H1 (cell line): ENCODE results near the gene NRP2. TPM values are rescaled to one million over a fixed set of nuclear protein-coding genes. Genes with fewer than 3 reads are reported as not detected.

Experiments
- CTCF ChIA-PET: fragments of 300-600 bp; sonication (Branson Sonifier 250); formaldehyde crosslinking; loops from one replicate; lab custom pipeline; 2021; ENCODE audit not compliant: partially characterized antibody; lab: Charles Lee
- POLR2A ChIA-PET: fragments of 300-600 bp; sonication (Branson Sonifier 250); formaldehyde crosslinking; loops from one replicate; lab custom pipeline; 2021; ENCODE audit warnings: inconsistent platforms; ENCODE audit not compliant: partially characterized antibody; lab: Charles Lee
- DNase-seq, 2 experiments: peaks; one replicate each; pipeline versions ENCODE4 v3.0.0 to v3.0.0-alpha.2; 2010 to 2022; ENCODE audit warnings: low spot score in 2 of 2, low read depth in 1 of 2, mixed read lengths in 1 of 2
- FAIRE-seq: peaks from 2 replicates; lab custom pipeline; 2011; peaks lifted over from hg19 to GRCh38; lab: Jason Lieb, UNC
- H2AFZ ChIP-seq: 2 replicates; pipeline ENCODE4 v1.8.1; 2012; ENCODE audit warnings: low read length, inconsistent platforms
- H2AK5ac ChIP-seq: 2 replicates; pipeline ENCODE4 v1.6.1; 2013; ENCODE audit warnings: low read depth, low read length
- H2BK120ac ChIP-seq: replicated peaks from 2 replicates; pipeline ENCODE3; 2013; ENCODE audit warnings: low read depth, low read length, inconsistent platforms
- H2BK12ac ChIP-seq: 2 replicates; pipeline ENCODE4 v1.6.1; 2013; ENCODE audit warnings: low read depth, low read length
- H2BK15ac ChIP-seq: 2 replicates; pipeline ENCODE4 v1.6.1; 2013; ENCODE audit warnings: low read length
- H2BK20ac ChIP-seq: 2 replicates; pipeline ENCODE4 v1.6.1; 2013; ENCODE audit warnings: low read length
- H2BK5ac ChIP-seq: 2 replicates; pipeline ENCODE4 v1.6.1; 2013; ENCODE audit warnings: low read depth, low read length
- H3K14ac ChIP-seq: 2 replicates; pipeline ENCODE4 v1.6.1; 2013; ENCODE audit warnings: inconsistent platforms; ENCODE audit not compliant: insufficient read length
- H3K18ac ChIP-seq: 2 replicates; pipeline ENCODE4 v1.6.1; 2013; ENCODE audit warnings: low read length; ENCODE audit errors: extremely low read depth
- H3K23ac ChIP-seq: 2 replicates; pipeline ENCODE4 v1.6.1; 2013; ENCODE audit warnings: inconsistent platforms; ENCODE audit not compliant: insufficient read length
- H3K23me2 ChIP-seq: 2 replicates; pipeline ENCODE4 v1.6.1; 2013; ENCODE audit warnings: low read depth, low read length
- H3K27ac ChIP-seq: 2 replicates; pipeline ENCODE4 v1.6.1; 2011; ENCODE audit warnings: low read depth, low read length, inconsistent platforms
- H3K27me3 ChIP-seq, 4 experiments: replicated peaks in 1 of 4; 1 replicate in 1 of 4; 2 replicates in 3 of 4; pipeline versions ENCODE4 v1.6.1 to v1.8.1; 2011 to 2013; ENCODE audit warnings: low read length in 3 of 4, mild to moderate bottlenecking in 3 of 4, inconsistent platforms in 2 of 4, mixed read lengths in 2 of 4, moderate library complexity in 1 of 4; ENCODE audit not compliant: control insufficient read depth in 3 of 4, insufficient read depth in 3 of 4; ENCODE audit errors: extremely low read depth in 1 of 4
- H3K36me3 ChIP-seq, 4 experiments: 2 replicates each; pipeline versions ENCODE4 v1.6.1 to v1.8.1; 2011 to 2013; ENCODE audit warnings: mild to moderate bottlenecking in 4 of 4, low read length in 3 of 4, moderate library complexity in 2 of 4, control low read depth in 1 of 4, inconsistent platforms in 1 of 4; ENCODE audit not compliant: insufficient read depth in 4 of 4, control insufficient read depth in 2 of 4
- H3K4ac ChIP-seq: replicated peaks from 2 replicates; pipeline ENCODE3; 2013; ENCODE audit warnings: low read length, low read depth, mixed read lengths, inconsistent platforms; ENCODE audit not compliant: insufficient read length
- H3K4me1 ChIP-seq, 4 experiments: replicated peaks in 1 of 4; 1 replicate in 1 of 4; 2 replicates in 3 of 4; pipeline versions ENCODE4 v1.6.1 to v1.8.1; 2011 to 2013; ENCODE audit warnings: low read length in 3 of 4, inconsistent platforms in 2 of 4, mixed read lengths in 1 of 4; ENCODE audit not compliant: insufficient read depth in 4 of 4, control insufficient read depth in 3 of 4
- H3K4me2 ChIP-seq, 2 experiments: 2 replicates each; pipeline versions ENCODE4 v1.6.1 to v1.8.1; 2011 to 2013; ENCODE audit warnings: low read depth in 2 of 2, low read length in 2 of 2, control low read depth in 1 of 2, inconsistent platforms in 1 of 2, mild to moderate bottlenecking in 1 of 2; ENCODE audit not compliant: insufficient read depth in 1 of 2
- H3K4me3 ChIP-seq, 4 experiments: fragments of 200-600, 300-600 bp in 1 of 4; sonication (generic), shearing (Covaris generic), sonication (Bioruptor Twin) in 1 of 4; 2 replicates each; pipeline versions ENCODE4 v1.5.1 to v1.8.1; 2011 to 2016; ENCODE audit warnings: low read length in 4 of 4, low read depth in 3 of 4, control low read depth in 2 of 4, inconsistent platforms in 2 of 4, mild to moderate bottlenecking in 2 of 4, mixed read lengths in 1 of 4, moderate library complexity in 1 of 4; ENCODE audit not compliant: insufficient read depth in 2 of 4; ENCODE audit errors: extremely low read depth in 1 of 4
- H3K56ac ChIP-seq: replicated peaks from 2 replicates; pipeline ENCODE3; 2013; ENCODE audit warnings: low read depth, mild to moderate bottlenecking, mixed read lengths, low read length, inconsistent platforms; ENCODE audit not compliant: insufficient read length
- H3K79me1 ChIP-seq: 2 replicates; pipeline ENCODE4 v1.6.1; 2013; ENCODE audit warnings: low read depth, low read length, control low read depth
- H3K79me2 ChIP-seq, 2 experiments: 2 replicates each; pipeline versions ENCODE4 v1.6.1 to v1.8.1; 2012 to 2013; ENCODE audit warnings: low read length in 2 of 2, mild to moderate bottlenecking in 2 of 2, inconsistent platforms in 1 of 2; ENCODE audit not compliant: insufficient read depth in 2 of 2, control insufficient read depth in 1 of 2
- H3K9ac ChIP-seq, 4 experiments: replicated peaks in 1 of 4; 1 replicate in 1 of 4; 2 replicates in 3 of 4; pipeline versions ENCODE4 v1.6.1 to v1.8.1; 2011 to 2013; ENCODE audit warnings: low read depth in 3 of 4, low read length in 3 of 4, control low read depth in 2 of 4, mild to moderate bottlenecking in 2 of 4, moderate library complexity in 2 of 4, inconsistent platforms in 1 of 4; ENCODE audit errors: extremely low read depth in 1 of 4
- H3K9me3 ChIP-seq, 2 experiments: 2 replicates each; pipeline versions ENCODE4 v1.6.1 to v1.8.1; 2012 to 2013; ENCODE audit warnings: mild to moderate bottlenecking in 2 of 2, moderate library complexity in 2 of 2, control low read depth in 1 of 2, inconsistent platforms in 1 of 2, low read depth in 1 of 2, low read length in 1 of 2, mixed read lengths in 1 of 2; ENCODE audit not compliant: insufficient read depth in 2 of 2
- H4K20me1 ChIP-seq, 2 experiments: replicated peaks in 1 of 2; 2 replicates each; pipeline versions ENCODE3 to v1.8.1; 2011 to 2013; ENCODE audit warnings: inconsistent platforms in 2 of 2, low read length in 2 of 2, mild to moderate bottlenecking in 1 of 2; ENCODE audit not compliant: insufficient read depth in 2 of 2, control insufficient read depth in 1 of 2
- H4K5ac ChIP-seq: 2 replicates; pipeline ENCODE4 v1.6.1; 2013; ENCODE audit warnings: low read length, low read depth, mixed read lengths, inconsistent platforms; ENCODE audit not compliant: insufficient read length
- H4K8ac ChIP-seq: 2 replicates; pipeline ENCODE4 v1.8.0; 2013; ENCODE audit warnings: mild to moderate bottlenecking, moderate library complexity, low read length, inconsistent platforms; ENCODE audit not compliant: insufficient read depth; ENCODE audit errors: extremely low read depth
- H4K91ac ChIP-seq: replicated peaks from 2 replicates; pipeline ENCODE3; 2013; ENCODE audit warnings: low read length, mixed read lengths, inconsistent platforms; ENCODE audit not compliant: insufficient read length
- RFX5 ChIP-seq: IDR thresholded peaks from 2 replicates; pipeline ENCODE4 v1.6.1; 2011; ENCODE audit warnings: low read depth, low read length, improper control_type of control experiment, borderline replicate concordance
- SP4 ChIP-seq: IDR thresholded peaks from 2 replicates; pipeline ENCODE4 v1.6.1; 2012; ENCODE audit warnings: low read length, inconsistent platforms
- WGBS, 2 experiments: shearing (Covaris generic) in 1 of 2; methylation state at CpG; one replicate each; pipeline versions ENCODE4 v1.1.6 to v1.1.7; 2013 to 2015; ENCODE audit warnings: low lambda C conversion rate in 2 of 2, mixed read lengths in 2 of 2, inconsistent platforms in 1 of 2, low coverage in 1 of 2, missing lambda C conversion rate in 1 of 2; ENCODE audit not compliant: insufficient replicate concordance in 2 of 2, insufficient coverage in 1 of 2, insufficient read length in 1 of 2; ENCODE audit errors: extremely low coverage in 1 of 2, missing lambda C conversion rate in 1 of 2; 5-methylcytosine and 5-hydroxymethylcytosine counted together
- polyA plus RNA-seq, 7 experiments: library from polyadenylated mRNA; depleted of rRNA in 3 of 7; stranded (reverse) in 5 of 7; unstranded in 2 of 7; fragments of >200 nt in 5 of 7; fragments of 200-250 nt in 2 of 7; gene quantifications; 1 replicate in 5 of 7; 2 replicates in 1 of 7; 4 replicates in 1 of 7; pipeline versions ENCODE4 v1.2.1 to v1.2.3, GENCODE V29; 2011 to 2013; ENCODE audit warnings: missing spikeins in 2 of 7, mixed read lengths in 2 of 7
- total RNA-seq: library from RNA; stranded (reverse); fragmentation: NEBNext Ultra II Directional; extraction: Animal tissue kit (Norgen Biotek cat#: 25700); gene quantifications from 2 replicates; pipeline ENCODE4 v1.2.1, GENCODE V29; 2021

NRP2 gene
- total and polyA plus RNA-seq, 2 of the 8 experiments (the other 6 are each of a cell fraction or from before 2014, with no cell fraction given) = 32.0 to 37.8 TPM

DNA sequence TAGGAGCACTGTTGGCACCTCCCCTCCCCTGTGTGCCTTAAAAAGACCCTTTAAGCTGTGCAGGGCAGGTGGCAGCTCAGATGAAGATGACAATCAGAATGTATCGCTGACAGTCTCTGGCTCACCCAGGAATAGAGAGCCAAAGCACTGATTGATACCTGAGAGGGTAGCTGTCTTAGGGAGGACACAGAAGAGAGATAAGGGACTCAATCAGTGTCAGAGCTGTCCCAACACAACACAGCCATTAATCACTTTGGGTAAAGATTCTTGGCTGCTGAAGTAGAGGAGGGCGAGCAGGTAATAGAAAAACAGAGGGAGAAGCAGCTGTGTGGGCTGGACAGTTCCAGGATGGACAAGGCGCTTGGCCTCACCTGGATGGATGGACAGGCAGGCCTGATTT, 124.9 kb downstream of the NRP2 start:
- H3K9me3 ChIP-seq = no peaks in the 10 kb centered on the region
- H3K27me3 ChIP-seq = no peaks in the 10 kb centered on the region
- H2BK15ac ChIP-seq = no peak overlapping the region
- H3K27ac ChIP-seq = no peak overlapping the region
- H4K8ac ChIP-seq = no peak overlapping the region
- H3K79me1 ChIP-seq = no peaks in the 10 kb centered on the region
- DNase-seq (no peak), FAIRE-seq (no peak)
- H2AFZ ChIP-seq = no peak overlapping the region
- H3K9ac ChIP-seq = no peak overlapping the region
- H3K36me3 ChIP-seq = no peaks in the 10 kb centered on the region; a peak in 1 of 8 replicates
- no peak overlapping the region for H3K14ac ChIP-seq
- ChIA-PET CTCF (interaction anchor here (0.6 to 6.4 kb wide), 6 partner anchors 9 to 285 kb away, joined by 3 to 38 read pairs (median 4); no protein-coding TSS in a partner anchor), POLR2A (no interaction called here)
- H2BK20ac ChIP-seq = no peak overlapping the region
- no peak overlapping the region for H4K5ac ChIP-seq
- H3K79me2 ChIP-seq = no peaks in the 10 kb centered on the region
- no peak overlapping the region for H3K23ac ChIP-seq
- no peak overlapping the region for H2BK12ac ChIP-seq
- 98% methylated on average over 3 of the region's 3 CpGs; no CpG with 5 or more reads in 1 of the 2 experiments for WGBS, 2 experiments
- no peak overlapping the region for H3K18ac ChIP-seq
- no peak overlapping the region for H2BK120ac ChIP-seq
- H3K56ac ChIP-seq = no peak overlapping the region
- H4K91ac ChIP-seq = no peak overlapping the region
- no peaks in the 10 kb centered on the region for H3K23me2 ChIP-seq
- no peak overlapping the region for H3K4me2 ChIP-seq
- H2BK5ac ChIP-seq = no peak overlapping the region
- no peak overlapping the region for H3K4me3 ChIP-seq
- H2AK5ac ChIP-seq = no peak overlapping the region
- H4K20me1 ChIP-seq = no peaks in the 10 kb centered on the region
- TF ChIP-seq RFX5 (no peak), SP4 (no peak)
- no peak overlapping the region for H3K4ac ChIP-seq
- H3K4me1 ChIP-seq = peaks cover 0 to 2% (median 0%) of the 10 kb centered on the region in 4 experiments; a peak in 1 of 7 replicates
